ENCODE results near the gene GOLGA8B. TPM values are rescaled to one million over a fixed set of nuclear protein-coding genes. Genes with fewer than 3 reads are reported as not detected.

Gene GOLGA8B
- total RNA-seq, 4 donors from 2014 or later = 20.3 to 242 (median 71.6) TPM

GRCh38 chr15:34607832-34608231 is 24.4 kb upstream of the GOLGA8B start:
- H3K4me3 ChIP-seq = no peak overlapping the region
- no peak overlapping the region for H3K27ac ChIP-seq
- H3K36me3 ChIP-seq = no peaks in the 10 kb centered on the region
- no peaks in the 10 kb centered on the region for H3K27me3 ChIP-seq
- no peaks in the 10 kb centered on the region for H3K9me3 ChIP-seq
- no peak for DNase-seq
- intact Hi-C loops (cut with DNase I; ENCODE audit: low total_unique reads) = no loop called here
- no peaks in the 10 kb centered on the region for H3K4me1 ChIP-seq
- TF ChIP-seq POLR2A (IDR thresholded peaks at IDR 0.05) = no peak
- TF ChIP-seq, protein P1, sequence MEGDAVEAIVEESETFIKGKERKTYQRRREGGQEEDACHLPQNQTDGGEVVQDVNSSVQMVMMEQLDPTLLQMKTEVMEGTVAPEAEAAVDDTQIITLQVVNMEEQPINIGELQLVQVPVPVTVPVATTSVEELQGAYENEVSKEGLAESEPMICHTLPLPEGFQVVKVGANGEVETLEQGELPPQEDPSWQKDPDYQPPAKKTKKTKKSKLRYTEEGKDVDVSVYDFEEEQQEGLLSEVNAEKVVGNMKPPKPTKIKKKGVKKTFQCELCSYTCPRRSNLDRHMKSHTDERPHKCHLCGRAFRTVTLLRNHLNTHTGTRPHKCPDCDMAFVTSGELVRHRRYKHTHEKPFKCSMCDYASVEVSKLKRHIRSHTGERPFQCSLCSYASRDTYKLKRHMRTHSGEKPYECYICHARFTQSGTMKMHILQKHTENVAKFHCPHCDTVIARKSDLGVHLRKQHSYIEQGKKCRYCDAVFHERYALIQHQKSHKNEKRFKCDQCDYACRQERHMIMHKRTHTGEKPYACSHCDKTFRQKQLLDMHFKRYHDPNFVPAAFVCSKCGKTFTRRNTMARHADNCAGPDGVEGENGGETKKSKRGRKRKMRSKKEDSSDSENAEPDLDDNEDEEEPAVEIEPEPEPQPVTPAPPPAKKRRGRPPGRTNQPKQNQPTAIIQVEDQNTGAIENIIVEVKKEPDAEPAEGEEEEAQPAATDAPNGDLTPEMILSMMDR (IDR thresholded peaks at IDR 0.05) = no peak

GRCh38 chr15:34606545-34606944 is 23.1 kb upstream of the GOLGA8B start:
- TF ChIP-seq, protein P1 (IDR thresholded peaks at IDR 0.05) = no peak
- TF ChIP-seq POLR2A (IDR thresholded peaks at IDR 0.05) = no peak
- H3K9me3 ChIP-seq = no peaks in the 10 kb centered on the region
- no peaks in the 10 kb centered on the region for H3K36me3 ChIP-seq
- DNase-seq = no peak
- H3K4me1 ChIP-seq = no peaks in the 10 kb centered on the region
- H3K27ac ChIP-seq = no peak overlapping the region
- no peaks in the 10 kb centered on the region for H3K27me3 ChIP-seq
- intact Hi-C loops (cut with DNase I; ENCODE audit: low total_unique reads) = no loop called here
- H3K4me3 ChIP-seq = no peak overlapping the region

DNA sequence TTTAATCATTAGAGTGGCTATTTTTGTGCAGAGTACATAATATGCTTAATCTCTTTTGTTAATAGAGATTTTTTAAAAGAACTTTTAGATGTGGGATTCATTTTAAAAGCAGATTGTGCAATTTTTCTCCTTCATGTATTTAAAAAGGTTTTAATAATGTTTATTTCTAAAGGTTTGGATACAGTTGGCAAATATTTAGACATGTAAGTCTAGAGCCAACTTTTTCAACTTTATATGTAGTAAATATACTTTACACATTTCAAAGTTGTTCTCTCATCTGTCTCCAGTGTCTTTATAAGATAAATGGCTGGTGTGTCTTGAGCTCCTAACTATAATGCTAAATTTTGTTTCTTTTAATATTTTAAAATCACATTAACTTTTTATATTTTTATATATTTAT is 22.7 kb upstream of the GOLGA8B start:
- Histone ChIP-seq H3K9me3 (no peaks in the 10 kb centered on the region), H3K4me1 (no peaks in the 10 kb centered on the region), H3K27ac (no peak overlapping the region), H3K36me3 (no peaks in the 10 kb centered on the region), H3K4me3 (no peak overlapping the region), H3K27me3 (no peaks in the 10 kb centered on the region)
- TF ChIP-seq POLR2A (IDR thresholded peaks at IDR 0.05) = no peak
- TF ChIP-seq, protein P1 (IDR thresholded peaks at IDR 0.05) = no peak
- intact Hi-C loops (cut with DNase I; ENCODE audit: low total_unique reads) = no loop called here
- DNase-seq = no peak

DNA sequence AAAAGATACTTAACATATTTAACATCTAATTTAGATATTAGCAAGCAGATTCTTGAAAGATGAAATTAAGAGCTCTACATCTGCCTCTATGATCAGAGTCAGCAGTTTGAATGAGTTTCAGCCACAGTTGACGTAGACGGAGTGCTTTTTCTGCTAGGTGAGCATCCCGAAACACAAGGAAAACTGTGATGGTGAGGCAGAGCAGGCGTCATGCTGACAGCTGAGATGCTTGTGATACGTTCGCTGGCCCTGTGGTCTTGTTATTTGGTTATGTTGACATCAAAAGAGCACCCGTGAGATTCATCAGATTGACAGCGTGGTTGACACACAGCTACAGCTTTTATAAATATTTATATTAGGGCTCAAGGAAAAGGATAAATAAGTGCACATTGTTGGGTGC is 19.6 kb upstream of the GOLGA8B start:
- H3K4me1 ChIP-seq = no peaks in the 10 kb centered on the region
- intact Hi-C loops (cut with DNase I; ENCODE audit: low total_unique reads) = no loop called here
- H3K27ac ChIP-seq = no peak overlapping the region
- no peak for TF ChIP-seq POLR2A (IDR thresholded peaks at IDR 0.05)
- TF ChIP-seq, protein P1 (IDR thresholded peaks at IDR 0.05) = no peak
- no peaks in the 10 kb centered on the region for H3K36me3 ChIP-seq
- no peaks in the 10 kb centered on the region for H3K27me3 ChIP-seq
- no peak for DNase-seq
- H3K4me3 ChIP-seq = no peak overlapping the region
- no peaks in the 10 kb centered on the region for H3K9me3 ChIP-seq

- Histone ChIP-seq H3K4me1 (no peaks in the 10 kb centered on the region), H3K36me3 (no peaks in the 10 kb centered on the region), H3K4me3 (no peak overlapping the region), H3K9me3 (no peaks in the 10 kb centered on the region), H3K27ac (no peak overlapping the region), H3K27me3 (no peaks in the 10 kb centered on the region)
- TF ChIP-seq, protein P1 (IDR thresholded peaks at IDR 0.05) = no peak
- no peak for TF ChIP-seq POLR2A (IDR thresholded peaks at IDR 0.05)
- intact Hi-C loops (cut with DNase I; ENCODE audit: low total_unique reads) = no loop called here
- no peak for DNase-seq
Observed at GRCh38 chr15:34600923-34601322, 17.5 kb upstream of the GOLGA8B start.

Data from uterus (tissue), 4 donors.